Panc1 (cell line): Measurements from ENCODE around the gene PCDH7.

Experiments
- CTCF ChIP-seq: fragments of 450-650 bp; IDR thresholded peaks from 2 replicates; pipeline ENCODE4 v1.5.1; 2017; ENCODE audit warnings: mild to moderate bottlenecking
- POLR2AphosphoS5 ChIP-seq: IDR thresholded peaks from 2 replicates; pipeline ENCODE4 v1.6.1; 2012; ENCODE audit warnings: mild to moderate bottlenecking, low read depth, low read length, moderate library complexity
- SIN3A ChIP-seq: IDR thresholded peaks from 2 replicates; pipeline ENCODE4 v1.6.1; 2012; ENCODE audit warnings: low read depth, mild to moderate bottlenecking, low read length, moderate library complexity, borderline replicate concordance; ENCODE audit not compliant: insufficient read depth
- TCF7L2 ChIP-seq: IDR thresholded peaks from 2 replicates; pipeline ENCODE4 v1.6.1; 2011; ENCODE audit warnings: mild to moderate bottlenecking, low read depth, low read length, inconsistent platforms

GRCh38 chr4:30671926-30672448 is 48.2 kb upstream of the PCDH7 start:
- TF ChIP-seq CTCF (no peak), POLR2AphosphoS5 (no peak), TCF7L2 (no peak), SIN3A (no peak)
